CD4-positive, alpha-beta T cell treated with Interleukin-15 for 1 hour (primary cell): ENCODE measurements around the gene LGI4.
"Not testable (repeated sequence)": the region's sequence is repeated elsewhere in the genome, so short reads cannot be mapped to it uniquely, and the experiment has no call there.

Experiments used
- DNase-seq: peaks from one replicate; pipeline ENCODE4 v3.0.0-alpha.2; 2020

Gene LGI4

DNA sequence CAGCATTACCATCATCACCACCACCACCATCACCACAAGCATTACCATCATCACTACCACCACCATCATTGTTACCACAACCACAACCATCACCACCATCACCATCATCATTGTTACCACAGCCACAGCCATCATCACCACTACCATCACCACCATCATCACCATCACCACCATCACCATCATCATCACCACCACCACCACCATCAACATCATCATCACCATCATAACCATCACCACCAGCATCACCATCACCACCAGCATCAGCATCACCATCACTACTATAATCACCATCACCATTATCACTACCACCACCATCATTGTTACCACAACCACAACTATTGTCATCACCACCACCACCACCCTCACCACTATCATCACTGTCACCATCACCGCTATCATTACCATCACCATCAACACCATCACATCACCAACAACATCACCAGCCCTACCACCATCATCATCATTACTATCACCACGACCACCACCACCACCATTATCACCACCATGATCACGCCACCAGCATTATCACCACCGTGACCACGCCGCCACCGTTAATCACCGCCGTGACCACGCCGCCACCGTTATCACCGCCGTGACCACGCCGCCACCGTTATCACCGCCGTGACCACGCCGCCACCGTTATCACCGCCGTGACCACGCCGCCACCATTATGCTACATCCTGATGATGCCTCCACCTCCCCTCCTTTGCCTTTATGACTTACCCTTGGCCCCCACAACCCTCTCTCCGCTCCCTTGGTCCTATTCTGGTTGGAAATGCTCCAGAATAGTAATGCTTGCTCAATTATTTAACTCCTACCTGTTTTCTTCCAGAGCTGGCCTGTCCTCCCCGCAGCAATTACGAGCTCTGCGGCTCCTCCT lies 29.2 kb downstream of the LGI4 start:
- DNase-seq: no peak

DNA sequence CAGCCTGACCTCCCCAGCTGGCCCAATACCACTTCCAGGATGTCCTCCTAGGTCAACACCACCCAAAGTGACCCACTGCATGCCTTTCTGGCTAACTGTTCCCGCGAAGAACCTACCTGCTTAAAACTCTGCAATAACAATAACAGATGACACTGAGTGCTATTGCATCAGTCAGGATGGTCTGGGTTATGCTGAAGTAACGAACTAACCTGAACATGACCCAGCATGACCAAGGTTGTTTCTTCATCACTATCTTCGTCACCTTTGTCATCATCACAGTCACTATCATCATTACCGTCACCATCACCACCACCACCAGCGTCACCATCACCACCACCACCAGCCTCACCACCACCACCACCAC lies 29.8 kb downstream of the LGI4 start:
- DNase-seq: no peak

DNA sequence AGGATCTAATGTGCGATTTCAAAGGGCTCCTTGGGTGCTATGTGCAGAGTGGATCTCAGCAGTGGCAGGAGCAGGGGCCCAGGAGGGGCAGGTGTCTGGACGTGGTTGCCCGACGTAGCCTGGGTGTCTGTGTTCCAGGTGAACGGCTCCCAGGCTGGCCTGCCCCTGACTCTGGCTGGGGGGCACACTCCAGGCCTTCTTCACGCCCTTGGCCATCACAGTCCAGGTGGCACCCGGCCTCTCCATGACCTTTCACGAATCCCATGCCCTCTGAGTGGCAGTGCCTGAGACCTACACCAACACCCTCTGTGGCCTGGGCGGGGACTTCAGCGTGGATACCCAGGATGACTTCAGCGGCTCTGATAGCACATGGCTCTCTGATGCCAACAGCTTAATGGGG lies 30.5 kb downstream of the LGI4 start:
- DNase-seq: no peak

DNA sequence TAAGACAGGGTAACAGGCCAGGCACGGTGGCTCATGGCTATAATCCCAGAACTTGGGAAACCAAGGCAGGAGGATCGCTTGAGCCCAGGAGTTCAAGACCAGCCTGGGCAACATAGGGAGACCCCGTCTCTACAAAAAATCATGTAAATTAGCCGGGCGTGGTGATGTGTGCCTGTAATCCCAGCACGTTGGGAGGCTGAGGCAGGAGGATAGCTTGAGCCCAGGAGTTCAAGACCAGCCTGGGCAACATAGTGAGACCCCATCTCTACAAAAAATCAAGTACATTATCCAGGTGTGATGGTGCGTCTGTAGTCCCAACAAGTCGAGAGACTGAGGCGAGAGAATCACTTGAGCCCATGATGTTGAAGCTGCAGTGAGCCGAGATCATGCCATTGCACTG lies 31.2 kb downstream of the LGI4 start:
- DNase-seq: not testable (repeated sequence)

DNA sequence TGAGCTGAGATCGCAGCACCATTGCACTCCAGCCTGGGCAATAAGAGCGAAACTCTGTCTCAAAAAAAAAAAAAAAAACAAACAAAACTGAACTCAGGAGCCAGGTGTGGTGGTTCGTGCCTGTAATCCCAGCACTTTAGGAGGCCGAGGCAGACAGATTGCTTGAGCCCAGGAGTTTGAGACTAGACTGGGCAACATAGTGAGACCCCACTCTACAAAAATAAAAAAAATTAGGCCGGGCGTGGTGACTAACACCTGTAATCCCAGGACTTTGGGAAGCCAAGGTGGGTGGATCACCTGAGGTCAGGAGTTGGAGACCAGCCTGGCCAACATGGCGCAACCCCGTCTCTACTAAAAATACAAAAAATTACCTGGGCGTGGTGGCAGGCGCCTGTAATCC lies 32.9 kb downstream of the LGI4 start:
- DNase-seq: not testable (repeated sequence)

DNA sequence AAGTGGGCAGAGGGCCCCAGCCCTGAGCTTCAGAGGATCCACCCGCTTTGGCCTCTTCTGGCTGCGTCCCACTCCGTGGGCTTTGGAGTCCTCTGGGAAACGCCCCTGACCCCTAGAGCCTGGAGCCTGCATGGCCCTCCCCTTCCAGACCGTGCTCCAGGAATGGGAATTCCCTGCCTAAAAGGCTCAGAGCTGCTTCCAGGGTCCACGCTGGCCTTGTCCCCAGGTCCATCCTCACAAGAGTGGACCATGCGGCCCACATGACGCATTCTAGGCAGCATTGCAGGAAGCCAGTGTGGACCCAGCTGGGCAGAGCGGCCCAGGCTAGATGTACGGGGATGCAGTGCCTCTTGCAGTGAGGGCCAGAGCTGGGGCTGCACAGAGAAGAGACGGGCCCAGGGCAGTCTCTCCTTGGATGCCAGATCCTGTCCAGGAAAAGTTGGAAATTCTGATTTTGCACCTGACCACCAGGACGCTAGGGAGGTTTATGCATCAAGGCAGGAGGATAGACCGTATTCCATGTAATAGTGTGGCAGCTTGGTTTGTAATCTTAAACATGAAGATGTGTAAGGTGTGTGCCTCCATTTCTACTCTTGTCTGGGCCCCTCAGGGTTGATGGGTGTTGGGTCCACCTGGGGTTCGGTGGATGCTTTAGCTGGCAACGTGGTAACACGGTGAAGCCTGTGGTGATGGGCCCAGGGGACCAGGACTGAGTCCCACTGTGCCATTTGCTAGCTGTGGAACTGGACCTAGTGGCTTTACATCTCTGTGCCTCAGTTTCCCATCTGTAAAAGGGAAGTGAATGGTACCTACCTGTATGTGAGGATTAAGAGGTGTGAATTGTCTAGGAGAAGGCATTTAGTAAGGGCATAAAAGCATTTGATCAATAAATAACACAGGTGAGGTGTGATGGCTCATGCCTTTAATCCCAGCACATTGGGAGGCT lies 34.0 kb downstream of the LGI4 start:
- no peak for DNase-seq

DNA sequence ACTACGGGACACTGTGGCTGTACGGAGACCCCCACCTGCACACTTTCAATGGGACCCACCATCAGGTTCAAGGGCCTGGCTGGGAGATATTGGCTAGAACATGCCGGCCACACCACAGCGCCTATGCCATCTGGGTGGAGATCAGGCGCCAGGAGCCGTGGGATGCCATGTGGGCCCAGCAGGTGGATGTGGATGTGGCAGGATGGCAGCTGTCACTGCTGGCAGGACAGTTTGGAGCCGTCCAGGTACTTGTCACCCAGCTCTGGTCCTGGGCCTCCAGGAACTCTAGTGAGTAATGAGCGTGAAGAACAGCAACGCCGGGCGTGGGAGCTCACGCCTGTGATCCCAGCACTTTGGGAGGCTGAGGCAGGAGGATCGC lies 35.0 kb downstream of the LGI4 start:
- DNase-seq: no peak

DNA sequence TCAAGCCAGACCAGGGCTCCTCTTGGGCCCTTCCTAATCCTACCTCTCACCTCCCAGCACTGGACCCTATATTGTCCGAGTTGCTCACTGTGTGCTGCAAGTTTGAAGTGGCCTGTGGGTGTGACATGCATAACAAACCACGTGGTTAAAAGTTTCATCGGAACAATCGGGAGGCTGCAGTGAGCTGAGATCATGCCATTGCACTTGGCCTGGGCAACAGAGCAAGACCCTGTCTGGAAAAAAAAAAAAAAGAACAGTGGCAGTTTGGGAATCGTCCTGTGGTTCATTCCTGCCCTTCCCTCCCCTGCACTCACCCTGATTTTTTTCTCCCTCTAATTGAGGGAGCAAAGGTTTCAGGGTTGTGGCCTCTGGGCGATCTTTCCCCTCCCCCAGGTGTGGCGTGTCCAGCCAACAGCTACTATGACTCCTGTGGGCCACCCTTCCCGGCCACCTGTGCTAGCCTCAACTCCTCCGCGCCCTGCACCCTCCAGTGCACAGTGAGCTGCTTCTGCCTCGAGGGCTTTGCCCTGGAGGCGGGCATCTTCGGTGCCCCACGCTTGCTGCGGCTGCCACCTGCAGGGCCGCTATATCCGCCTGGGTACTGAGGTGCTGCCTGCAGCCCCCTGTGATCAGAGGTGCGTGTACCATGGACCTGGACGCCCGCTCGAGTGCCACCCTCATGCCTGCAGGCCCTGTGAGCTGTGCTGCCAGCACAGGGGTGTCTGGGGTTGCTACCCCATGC lies 35.5 kb downstream of the LGI4 start:
- DNase-seq: no peak

DNA sequence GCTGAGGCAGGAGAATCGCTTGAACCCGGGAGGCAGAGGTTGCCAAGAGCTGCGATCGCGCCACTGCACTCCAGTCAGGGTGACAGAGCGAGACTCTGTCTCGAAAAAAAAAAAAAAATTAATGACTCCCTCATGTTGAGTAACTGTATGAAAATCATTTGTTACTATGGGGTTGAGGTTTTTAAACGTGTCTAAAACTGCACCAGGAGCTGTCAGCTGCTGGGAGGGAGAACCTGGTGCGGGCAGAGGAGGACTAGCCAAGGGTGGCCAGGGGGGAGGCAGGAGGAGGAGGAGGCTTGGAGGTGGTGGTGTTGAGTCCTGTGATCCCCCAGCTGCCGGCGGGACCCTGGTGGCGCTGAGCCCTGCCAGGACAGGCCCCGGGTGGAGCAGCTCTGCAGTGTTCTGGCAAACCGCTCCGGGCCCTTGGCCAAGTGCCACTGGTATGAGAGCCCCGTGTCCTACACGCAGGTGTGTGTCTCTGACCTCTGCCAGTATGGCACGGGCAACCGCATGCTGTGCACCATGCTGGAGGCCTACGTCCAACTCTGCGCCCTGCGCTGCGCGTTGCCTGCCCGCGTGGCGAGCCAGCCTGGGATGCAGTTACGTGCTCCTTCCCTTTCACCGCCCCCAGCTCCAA lies 36.3 kb downstream of the LGI4 start:
- DNase-seq: no peak

DNA sequence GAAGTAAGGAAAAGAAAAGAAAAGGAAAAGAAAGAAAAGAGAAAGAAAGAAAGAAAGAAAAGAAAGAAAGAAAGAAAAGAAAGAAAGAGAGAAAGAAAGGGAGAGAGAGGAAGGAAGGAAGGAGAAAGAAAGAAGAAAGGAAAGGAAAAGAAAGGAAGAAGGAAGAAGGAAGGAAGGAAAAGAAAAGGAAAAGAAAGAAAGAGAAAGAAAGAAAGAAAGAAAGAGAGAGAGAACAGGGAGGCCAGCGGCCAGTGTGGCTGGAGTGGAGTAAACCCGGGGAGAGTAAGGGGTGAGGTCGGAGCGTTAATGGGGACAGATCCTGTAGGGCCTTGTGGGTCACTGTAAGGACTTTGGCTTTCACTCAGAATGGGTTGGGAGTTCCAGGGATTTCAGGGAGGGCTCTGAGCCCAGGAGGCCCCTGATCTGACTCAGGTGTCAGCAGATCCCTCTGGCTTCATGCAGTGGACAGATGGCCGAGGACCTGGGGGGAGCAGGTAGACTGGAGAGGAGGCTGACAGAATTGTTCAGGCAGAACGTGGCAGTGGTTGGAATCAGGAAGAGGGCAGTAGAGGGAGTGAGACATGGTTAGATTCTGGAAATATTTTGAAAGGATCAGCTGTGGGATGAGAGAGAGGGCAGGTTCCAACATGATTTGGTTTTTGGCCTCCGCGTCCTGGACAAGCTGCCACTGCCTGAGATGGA lies 39.0 kb downstream of the LGI4 start:
- no peak for DNase-seq

DNA sequence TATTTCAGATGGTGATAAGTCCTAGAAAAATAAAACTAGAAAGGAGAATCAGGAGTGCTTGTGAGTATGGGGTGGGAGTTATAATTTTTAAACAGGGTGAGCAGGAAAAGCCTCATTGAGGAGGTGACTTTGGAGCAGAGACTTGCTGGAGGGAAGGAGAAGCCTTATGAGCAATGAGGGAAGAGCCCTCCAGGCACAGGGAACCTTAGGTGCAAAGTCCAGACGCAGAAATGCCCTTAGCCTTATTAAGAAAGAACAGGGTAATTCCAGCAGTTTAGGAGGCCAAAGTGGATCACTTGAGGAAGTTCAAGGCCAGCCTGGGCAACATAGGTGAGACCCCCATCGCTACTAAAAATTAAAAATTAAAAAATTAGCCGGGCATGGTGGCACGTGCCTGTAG lies 40.2 kb downstream of the LGI4 start:
- no peak for DNase-seq

DNA sequence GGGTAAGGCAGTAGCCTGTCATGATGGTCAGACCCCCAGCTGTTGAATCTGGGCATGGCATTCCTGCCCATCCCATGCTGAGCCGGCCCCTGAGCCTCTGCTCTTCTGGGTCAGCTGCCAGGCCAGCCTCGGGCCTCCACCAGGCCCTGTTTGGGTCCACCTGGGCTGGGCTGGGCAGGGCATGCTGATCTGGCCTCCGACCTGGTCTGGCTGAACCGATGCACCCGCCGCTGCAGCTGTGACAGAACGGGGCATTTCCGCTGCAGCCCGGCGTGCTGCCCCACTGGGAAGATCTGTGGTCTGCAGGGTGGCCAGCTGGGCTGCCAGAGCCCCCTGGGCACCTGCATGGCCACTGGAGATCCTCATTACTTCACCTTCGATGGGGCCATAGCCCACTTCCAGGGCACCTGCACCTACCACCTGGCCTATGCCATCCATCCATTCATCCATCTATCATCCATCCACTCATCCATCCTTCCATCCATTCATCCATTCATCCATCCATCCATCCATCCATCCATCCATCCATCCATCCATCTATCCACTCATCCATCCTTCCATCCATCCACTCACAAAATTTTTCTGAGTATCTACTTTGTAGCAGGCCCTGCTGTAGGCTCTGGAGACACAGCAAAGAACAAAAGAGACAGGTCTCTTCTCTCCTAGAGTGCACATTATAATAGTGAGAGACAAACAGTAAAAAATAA lies 40.8 kb downstream of the LGI4 start:
- DNase-seq: no peak

DNA sequence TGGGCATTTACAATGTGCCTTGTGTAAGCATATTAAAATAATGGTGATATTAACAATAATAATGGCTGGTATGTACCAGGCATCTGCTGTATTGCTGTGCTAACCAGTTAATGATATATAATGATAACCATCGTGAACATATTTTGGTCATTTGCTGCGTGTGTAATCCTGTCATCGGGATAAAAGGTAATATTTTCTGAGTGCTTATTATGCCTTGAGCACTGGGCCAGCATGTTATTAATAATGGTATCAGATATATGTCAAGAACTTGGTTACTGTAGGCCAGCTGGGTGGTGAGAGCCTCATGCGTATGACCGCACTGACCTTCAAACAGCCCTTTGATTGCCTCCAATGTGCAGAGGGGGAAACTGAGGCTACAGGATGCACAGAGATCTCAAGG lies 41.4 kb downstream of the LGI4 start:
- DNase-seq: no peak

DNA sequence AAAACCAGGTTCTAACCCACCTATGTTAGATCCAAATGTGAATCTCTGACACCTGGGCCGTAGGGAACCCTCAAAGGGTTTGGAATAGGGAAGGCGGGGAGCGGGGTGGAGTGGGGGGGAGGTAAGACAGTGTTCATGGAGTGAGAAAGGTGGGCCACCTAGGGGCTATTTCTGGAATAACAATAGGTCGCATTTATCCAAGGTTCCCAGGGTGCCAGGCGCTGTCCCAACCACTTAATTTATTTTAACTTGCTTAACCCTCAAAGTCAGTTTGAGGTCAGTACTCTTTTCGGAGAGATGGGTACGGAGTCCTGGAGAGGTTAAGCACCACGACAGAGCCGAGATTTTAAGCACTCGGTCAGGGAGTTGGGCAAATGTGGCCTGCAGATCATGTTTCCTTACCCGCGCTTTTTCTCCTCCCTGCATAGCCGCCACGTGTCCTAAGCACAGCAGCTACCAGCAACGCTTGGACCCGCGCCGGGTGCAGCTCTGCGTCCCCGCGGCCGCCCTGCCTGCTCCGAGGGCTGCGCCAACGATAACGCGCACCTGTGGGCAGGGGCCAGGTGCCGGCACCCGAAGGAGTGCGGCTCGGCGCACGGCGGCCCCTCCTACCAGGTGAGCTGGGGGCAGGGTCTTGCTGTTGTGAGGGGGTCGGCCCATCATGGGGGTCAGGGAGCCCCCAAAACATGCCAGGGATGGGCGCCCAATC lies 44.2 kb downstream of the LGI4 start:
- peak; percentile 36 for DNase-seq

DNA sequence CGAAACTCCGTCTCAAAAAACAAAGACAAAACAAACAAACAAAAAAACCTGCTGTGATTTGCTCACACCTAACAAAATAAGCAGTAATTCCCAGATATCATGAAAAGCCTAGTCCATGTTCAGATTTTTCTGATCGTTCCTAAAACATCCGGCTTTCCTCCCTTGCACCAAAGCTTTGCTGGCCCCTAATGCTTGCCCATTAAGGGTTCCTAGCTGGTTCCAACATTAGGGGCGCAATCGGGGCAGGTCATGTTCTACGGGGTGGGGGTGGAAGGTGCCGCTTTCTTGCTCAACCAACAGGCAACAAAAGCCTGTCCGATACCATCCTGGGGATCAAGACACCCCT lies 44.7 kb downstream of the LGI4 start:
- no peak for DNase-seq

DNA sequence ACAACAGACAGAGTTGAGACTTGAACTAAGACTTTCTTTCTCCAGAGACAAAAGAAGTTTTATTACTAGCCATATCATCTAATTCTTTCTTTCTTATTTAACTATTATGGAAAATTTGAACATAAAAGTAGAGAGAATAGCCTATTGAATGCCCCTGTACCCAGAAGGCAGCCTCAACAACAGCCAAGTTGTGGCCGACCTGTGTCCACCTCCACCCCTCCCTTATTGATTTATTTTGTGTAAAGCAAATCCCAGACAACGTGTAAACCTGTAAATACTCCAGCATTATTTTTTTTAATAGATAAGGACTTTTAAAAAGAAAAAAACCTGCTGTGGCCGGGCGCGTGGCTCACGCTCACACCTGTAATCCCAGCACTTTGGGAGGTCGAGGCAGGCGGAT lies 45.3 kb downstream of the LGI4 start:
- no peak for DNase-seq

DNA sequence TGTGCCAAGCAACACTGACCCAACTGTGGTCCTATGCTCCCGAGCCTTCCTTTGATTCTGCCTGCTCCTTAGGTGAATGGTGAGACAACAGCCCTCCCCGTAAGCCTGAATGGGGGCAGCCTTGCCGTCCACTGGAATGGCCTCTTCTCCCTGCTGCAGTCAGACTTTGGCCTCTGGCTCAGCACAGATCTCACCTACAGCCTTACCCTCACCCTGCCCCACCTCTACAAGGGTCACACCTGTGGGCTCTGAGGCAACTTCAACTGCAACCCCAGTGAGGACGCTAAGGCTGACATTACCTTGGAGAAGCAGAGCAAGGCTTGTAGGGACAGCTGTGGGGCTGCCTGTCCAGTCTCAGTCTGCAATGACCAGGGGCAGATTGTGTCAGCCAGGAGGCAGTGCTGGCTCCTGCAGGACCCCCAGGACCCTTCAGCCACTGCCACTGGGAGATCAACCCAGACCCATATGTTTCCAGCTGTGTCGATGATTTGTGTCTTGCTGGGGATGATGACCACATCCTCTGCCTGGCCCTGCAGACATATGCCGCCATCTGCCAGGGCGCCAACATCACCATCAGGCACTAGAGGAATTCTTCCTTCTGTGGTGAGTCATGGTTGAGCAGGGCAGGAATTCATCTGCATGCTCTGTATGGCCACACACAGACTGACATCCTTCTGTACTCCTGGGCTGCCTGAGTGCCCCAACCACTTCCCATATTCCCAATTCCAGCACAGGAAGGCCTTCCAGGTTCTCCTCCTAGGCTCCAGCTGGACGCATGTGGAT lies 46.5 kb downstream of the LGI4 start:
- no peak for DNase-seq

DNA sequence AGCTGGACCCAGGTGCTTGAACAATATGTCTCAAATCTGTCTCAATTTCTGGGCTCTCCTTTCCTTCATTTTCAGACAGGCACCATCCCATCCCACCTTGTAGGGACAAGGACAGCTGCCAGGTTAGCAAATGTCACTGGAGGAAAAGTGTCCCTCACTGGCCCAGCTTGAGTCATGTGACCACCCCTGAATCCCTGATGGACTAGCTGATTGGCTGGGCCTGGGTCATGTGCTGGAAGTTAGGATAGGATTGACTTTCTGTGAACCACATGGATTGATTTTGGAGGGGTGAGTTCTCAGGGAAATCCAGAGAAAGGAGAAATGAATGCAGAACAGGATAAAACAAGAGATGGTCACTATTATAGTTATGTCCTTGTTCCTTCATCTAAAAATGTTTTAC lies 47.5 kb downstream of the LGI4 start:
- DNase-seq: no peak

DNA sequence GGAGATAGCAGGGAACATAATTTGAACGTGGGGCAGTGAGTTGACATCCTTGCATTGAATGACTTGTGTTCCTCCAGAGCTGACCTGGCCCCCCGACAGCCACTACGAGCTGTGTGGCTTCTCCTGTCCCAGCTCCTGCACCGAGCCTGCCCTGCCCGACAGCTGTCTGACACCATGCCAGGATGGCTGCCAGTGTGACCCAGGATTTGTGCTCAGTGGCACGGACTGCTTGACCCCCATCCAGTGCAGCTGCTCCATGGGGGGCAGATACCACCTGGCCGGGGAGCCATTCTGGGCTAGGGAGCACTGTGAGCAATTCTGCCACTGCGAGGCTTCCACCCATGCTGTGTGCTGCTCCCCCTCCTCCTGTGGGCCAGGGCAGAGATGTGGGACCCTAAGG lies 48.4 kb downstream of the LGI4 start:
- no peak for DNase-seq

DNA sequence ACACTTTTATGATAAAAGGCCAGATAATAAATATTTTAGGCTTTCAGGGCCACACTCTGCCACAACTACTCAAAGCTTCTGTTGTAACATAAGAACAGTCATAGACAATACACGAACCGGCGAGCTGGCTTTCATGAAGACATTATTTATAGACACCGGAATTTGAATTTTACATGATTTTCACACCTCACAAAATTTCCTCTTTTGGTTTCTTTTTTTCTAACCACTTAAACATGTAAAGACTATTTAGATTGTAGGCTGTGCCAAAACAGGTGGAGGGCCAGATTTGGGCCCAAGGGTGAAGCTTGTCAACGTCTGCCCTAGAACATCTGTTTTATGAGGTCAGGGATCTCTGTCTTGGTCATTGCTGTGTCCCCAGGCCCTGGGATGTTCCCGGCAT lies 48.9 kb downstream of the LGI4 start:
- no peak for DNase-seq

DNA sequence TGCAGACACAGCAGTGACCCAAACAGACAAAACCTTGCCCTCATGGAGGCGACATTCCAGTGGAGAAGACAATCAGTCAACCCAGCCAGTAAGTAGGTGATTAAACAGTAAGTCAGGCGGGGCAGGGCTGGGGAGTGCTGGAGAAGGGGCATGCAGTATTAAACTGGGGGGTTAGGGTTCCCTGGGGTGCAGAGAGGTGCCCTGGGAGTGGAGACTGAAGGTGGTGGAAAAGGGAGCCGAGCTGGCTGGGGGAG lies 50.4 kb downstream of the LGI4 start:
- DNase-seq: no peak
